Umbilical cord (tissue), 2 donors: ENCODE results near the gene POGLUT2. TPM values are rescaled to one million over a fixed set of nuclear protein-coding genes. Genes with fewer than 3 reads are reported as not detected.

Experiments
- DNase-seq: peaks from one replicate; pipeline ENCODE4 v3.0.0-alpha.2; 2015; ENCODE audit warnings: low spot score
- total RNA-seq: library from RNA; depleted of rRNA; stranded (reverse); fragments of >200 nt; gene quantifications from one replicate; pipeline ENCODE4 v1.2.3, GENCODE V29; 2014; ENCODE audit warnings: low replicate concordance; ENCODE audit not compliant: insufficient read depth

The POGLUT2 gene
- total RNA-seq, 1 donor from 2014 or later = 86.9 TPM

DNA sequence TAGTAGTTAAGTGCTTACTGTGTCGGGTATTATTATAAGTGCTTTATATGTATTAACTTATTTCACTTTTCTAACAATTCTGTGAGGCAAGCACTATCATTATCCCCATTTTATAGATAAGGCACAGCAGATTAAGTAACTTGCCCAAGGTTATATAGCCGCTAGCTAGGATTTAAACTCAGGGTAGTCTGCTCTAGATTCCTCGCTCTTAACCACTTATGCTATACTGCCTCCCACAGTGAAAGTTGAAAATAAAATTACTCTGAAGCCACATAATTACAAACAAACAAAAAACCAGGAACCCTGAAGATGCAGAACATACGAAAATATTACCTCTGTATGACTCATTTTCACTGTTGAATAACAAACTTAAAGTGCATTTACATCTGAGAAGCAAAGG lies 29.1 kb downstream of the POGLUT2 start:
- DNase-seq = peak; percentile 5

DNA sequence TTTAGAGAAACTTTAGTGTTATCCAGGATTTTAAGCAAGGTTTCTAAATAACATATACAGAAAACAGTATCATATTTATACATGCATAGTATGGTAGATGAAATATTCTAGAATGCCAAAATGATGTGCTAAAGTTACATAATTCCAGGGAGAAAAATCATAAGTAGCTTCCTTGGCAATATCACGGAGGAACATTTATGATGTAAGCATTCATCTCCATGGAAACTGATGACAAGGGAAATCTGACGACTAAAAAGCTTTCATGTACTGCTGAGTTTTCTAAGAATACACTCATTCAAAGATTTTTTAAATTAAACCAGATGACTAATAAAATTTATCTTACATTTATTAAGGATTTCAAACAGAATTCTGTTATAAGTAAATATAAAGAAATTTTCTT lies 29.9 kb downstream of the POGLUT2 start:
- DNase-seq = no peak

DNA sequence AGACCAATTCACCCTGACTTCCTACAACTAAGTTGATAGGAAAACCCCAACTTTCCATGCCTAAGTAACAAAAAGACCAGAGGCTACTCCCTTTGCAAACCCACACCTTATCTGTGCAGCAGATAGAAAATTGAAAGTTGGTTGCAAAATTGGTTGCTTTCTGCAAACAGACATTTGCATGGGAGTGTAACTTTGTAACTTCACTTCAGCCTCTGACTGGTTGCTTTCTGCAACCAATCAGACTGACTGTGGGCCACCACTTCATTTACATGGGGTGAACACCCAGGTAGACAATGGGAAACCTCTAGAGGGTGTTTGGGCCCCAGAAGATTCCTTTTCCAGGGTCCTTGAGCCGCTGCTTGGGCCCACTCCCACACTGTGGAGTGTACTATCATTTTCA lies 35.0 kb downstream of the POGLUT2 start:
- DNase-seq = no peak

DNA sequence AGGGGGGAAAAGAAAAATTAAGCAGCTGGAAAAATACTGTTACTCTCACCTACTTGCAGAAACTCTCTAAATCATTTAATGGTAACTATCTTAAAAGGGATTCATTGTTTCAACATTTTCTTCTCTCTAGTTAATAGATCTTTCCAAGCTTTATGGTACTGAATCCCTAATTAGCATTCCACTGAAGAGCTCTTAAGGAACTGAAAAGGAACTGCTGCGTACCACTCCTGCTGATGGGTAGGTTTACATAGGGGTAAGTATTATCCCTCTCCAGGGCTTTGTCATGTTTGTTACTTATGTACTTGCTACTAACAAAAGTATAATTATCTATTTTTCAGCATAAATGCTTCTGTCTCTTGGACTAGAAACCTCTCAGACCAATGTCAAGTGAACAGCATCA lies 37.7 kb downstream of the POGLUT2 start:
- no peak for DNase-seq

DNA sequence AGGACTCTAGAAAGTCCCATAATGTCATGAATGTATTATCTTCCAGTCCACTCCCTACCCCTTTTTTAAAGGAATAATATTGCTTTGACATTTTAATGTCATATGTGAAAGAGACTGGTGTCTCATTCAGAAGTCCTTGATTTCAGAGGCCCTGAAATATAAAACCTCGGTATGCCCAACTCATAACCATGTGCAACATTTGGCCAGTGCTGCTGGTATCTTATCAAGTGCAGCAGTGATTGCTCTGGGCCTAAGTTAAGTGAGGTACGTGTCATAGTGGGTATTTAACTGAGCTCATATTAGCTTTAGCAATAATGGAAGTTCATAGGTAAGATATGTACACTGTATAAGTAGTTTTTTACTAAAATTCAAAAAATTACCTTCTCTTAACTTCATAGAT lies 39.9 kb downstream of the POGLUT2 start:
- no peak for DNase-seq

DNA sequence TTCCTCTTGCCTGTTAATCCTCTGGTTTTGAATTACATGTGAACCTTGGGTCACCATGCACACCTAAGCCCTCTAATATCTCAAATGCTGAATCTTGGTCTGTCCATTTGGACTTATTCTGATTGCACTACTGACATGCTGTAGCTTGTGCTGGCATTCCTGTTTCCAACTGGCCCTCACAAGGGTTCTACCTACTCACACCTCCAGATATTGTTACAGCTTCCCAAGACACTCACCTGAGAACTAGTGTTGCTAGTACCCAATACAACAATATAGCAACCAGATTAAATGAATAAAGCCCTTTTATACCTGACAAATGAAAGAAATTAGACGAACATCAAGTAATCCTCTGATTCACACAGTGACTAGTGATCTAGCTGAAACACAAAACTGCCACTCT lies 41.8 kb downstream of the POGLUT2 start:
- DNase-seq = no peak

DNA sequence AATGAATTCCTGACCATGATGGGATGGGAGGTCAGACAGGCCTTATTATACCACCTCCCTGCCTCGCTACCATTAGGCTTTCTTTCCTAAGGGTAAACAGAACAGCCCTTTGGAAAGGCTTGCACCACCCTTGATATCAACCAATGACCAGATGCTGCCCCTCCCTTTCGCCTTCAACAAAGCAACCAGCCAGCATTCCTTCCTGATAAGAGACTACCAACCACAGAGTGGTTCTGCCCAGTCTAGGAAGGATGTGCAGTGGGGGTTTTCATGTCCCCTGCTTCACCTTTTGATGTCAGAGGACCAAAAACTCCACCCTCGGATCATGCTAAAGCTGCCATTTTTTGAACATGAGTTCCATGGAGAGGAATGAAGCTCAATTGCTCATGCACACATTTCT lies 46.9 kb downstream of the POGLUT2 start:
- no peak for DNase-seq

DNA sequence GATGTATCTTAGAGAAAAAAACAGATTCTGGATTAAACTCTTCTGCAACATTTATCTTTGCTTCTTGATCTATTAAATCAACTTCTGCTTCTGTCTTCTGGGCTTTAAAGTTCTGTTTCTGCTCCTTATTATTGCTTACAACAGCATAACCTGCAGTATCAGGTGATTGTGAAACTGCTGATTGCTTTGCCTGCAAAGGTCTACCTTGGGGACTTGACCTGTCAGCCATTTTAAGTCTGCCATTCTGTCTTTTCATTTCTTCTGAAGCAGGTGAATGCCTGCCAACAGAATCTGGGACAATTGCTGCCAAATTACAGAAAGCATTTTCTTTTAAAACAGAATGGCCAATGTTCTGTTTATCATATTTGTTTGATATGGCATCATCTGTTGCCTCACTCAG lies 56.3 kb downstream of the POGLUT2 start:
- DNase-seq = no peak

DNA sequence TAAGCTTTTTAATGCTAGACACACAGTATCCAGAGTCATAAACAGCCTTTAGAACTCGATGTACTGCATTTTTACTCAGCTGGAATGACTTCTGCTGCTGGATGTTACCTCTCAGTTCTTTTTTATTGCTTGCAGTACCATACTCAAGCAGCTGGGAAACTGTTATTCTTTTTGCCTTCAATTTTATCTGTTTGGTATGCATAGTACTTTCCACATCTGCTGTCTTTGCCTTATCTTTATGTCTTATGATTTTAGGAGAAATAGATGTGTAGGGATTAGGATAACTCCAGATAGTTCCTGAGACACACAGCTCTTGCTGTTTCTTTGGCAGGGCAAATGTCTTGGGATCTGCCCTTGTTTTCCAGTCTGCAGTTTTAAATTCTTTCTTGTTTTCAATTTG lies 56.7 kb downstream of the POGLUT2 start:
- peak; percentile 83 for DNase-seq

Other genes starting within 250 kb of the POGLUT2 start
- 24.1 TPM for gene TPP2, start 202.0 kb downstream of the POGLUT2 start, total RNA-seq
- 1.9 TPM for gene METTL21C, start 103.9 kb downstream of the POGLUT2 start, total RNA-seq
- 10.1 TPM for gene TEX30, start 25.2 kb downstream of the POGLUT2 start, total RNA-seq
- gene BIVM, start 143 bp upstream of the POGLUT2 start, total RNA-seq = 30.1 TPM
- 63.3 TPM for gene ERCC5, start 47.1 kb upstream of the POGLUT2 start, total RNA-seq